Lower leg skin (tissue), 3 donors: ENCODE results near the gene MYPN.

ENCODE experiments used
- POLR2A ChIP-seq, 2 donors: fragments of 450-650 bp; IDR thresholded peaks; one replicate each; pipeline ENCODE4 v1.6.1; 2016 to 2017; ENCODE audit warnings: antibody characterized with exemption in 2 of 2, mild to moderate bottlenecking in 1 of 2, moderate library complexity in 1 of 2
- TF ChIP-seq, protein P1 (sequence below), 3 donors: fragments of 450-650 bp; IDR thresholded peaks; one replicate each; pipeline ENCODE4 v1.5.1; 2016; ENCODE audit warnings: antibody characterized with exemption in 3 of 3, mild to moderate bottlenecking in 3 of 3, moderate library complexity in 2 of 3

DNA sequence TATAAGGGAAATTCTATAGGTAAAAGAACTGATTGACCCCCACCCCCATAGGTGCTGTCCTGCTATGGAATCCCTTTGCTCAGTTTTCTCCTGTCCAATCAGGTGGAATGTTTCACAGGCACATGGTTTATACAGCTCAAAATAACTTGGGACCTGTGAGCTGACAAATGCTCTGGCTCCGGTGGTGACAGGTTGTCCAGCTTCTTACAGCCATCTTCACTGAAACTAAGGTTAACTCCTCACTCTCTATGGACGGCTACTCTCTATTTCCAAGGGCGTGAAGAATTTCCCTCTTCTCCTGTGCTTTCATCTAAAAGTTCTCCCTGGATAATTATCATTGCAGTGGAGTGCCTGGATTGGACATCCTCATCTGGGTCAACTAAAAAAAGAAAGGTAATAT is at the start of gene MYPN:
- TF ChIP-seq, protein P1, sequence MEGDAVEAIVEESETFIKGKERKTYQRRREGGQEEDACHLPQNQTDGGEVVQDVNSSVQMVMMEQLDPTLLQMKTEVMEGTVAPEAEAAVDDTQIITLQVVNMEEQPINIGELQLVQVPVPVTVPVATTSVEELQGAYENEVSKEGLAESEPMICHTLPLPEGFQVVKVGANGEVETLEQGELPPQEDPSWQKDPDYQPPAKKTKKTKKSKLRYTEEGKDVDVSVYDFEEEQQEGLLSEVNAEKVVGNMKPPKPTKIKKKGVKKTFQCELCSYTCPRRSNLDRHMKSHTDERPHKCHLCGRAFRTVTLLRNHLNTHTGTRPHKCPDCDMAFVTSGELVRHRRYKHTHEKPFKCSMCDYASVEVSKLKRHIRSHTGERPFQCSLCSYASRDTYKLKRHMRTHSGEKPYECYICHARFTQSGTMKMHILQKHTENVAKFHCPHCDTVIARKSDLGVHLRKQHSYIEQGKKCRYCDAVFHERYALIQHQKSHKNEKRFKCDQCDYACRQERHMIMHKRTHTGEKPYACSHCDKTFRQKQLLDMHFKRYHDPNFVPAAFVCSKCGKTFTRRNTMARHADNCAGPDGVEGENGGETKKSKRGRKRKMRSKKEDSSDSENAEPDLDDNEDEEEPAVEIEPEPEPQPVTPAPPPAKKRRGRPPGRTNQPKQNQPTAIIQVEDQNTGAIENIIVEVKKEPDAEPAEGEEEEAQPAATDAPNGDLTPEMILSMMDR (IDR thresholded peaks at IDR 0.05): no peak
- no peak for TF ChIP-seq POLR2A (IDR thresholded peaks at IDR 0.05)
